ENCODE data around the gene CNOT1. TPM values are rescaled to one million over a fixed set of nuclear protein-coding genes. Genes with fewer than 3 reads are reported as not detected.

Gene CNOT1
- total and polyA plus RNA-seq, 10 of the 15 experiments (the other 5 are each of a cell fraction or from before 2014, with no cell fraction given), result 101 to 246 (median 175) TPM

- TF ChIP-seq PKNOX1 (IDR thresholded peaks at IDR 0.05) (no peak), NR2C2 (IDR thresholded peaks at IDR 0.05; ENCODE audit: borderline replicate concordance, control insufficient read depth, insufficient read length, low read depth) (no peak), POLR2AphosphoS5 (IDR thresholded peaks at IDR 0.05; ENCODE audit: low read length) (peak; percentile 71), TCF7 (IDR thresholded peaks at IDR 0.05; ENCODE audit: borderline replicate concordance) (peak; percentile 72)
These were observed 537 bp downstream of the CNOT1 start (continued) for GRCh38 chr16:58628845-58629732.

- H3K9ac ChIP-seq (ENCODE audit: control insufficient read depth, insufficient read depth, low read length), result no peak overlapping the region
- H3K79me2 ChIP-seq (ENCODE audit: control insufficient read depth, insufficient read depth, low read length), result peaks cover 80% of the 10 kb centered on the region
- ChIA-PET CTCF (interaction anchor here (1.2 kb wide), 1 partner anchor 39 kb away, joined by 3 read pairs; no protein-coding TSS in a partner anchor), SMC1A (ENCODE audit: uncharacterized antibody, unreplicated experiment) (interaction anchor here (0.5 kb wide), 1 partner anchor 84 kb away, joined by 3 read pairs; no protein-coding TSS in a partner anchor), POLR2A (no interaction called here), RAD21 (ENCODE audit: unreplicated experiment) (no interaction called here)
- ATAC-seq (no peak), DNase-seq (ENCODE audit: low read depth, low spot score) (no peak), FAIRE-seq (no peak)
- no peak overlapping the region for H3K4me2 ChIP-seq (ENCODE audit: control insufficient read depth, insufficient read depth)
- H3K27me3 ChIP-seq (replicated peaks in 1 of 2; ENCODE audit: control insufficient read depth in 2 of 2, insufficient read depth in 2 of 2, low read length in 1 of 2), result no peaks in the 10 kb centered on the region
- H3K36me3 ChIP-seq (ENCODE audit: control insufficient read depth in 2 of 2, insufficient read depth in 2 of 2, low read length in 1 of 2), result peaks cover 5 to 22% of the 10 kb centered on the region in 2 experiments
- no peak overlapping the region for H3K4me3 ChIP-seq
- intact Hi-C loops (cut with micrococcal nuclease; ENCODE audit: unreplicated experiment) (no loop called here), in situ Hi-C loops (cut with MboI) (no loop called here)
- WGBS (ENCODE audit: insufficient coverage, insufficient replicate concordance, low lambda C conversion rate, missing lambda C conversion rate), result 81% methylated on average over 7 of the region's 7 CpGs
- H3K27ac ChIP-seq (ENCODE audit: control insufficient read depth, insufficient read depth), result no peak overlapping the region
- BruUV-seq (replicated peaks), result TSS peak; percentile 4
- H3K9me3 ChIP-seq (replicated peaks; ENCODE audit: control insufficient read depth, insufficient read depth, low read length), result no peaks in the 10 kb centered on the region
- no peak overlapping the region for H2AFZ ChIP-seq (ENCODE audit: control insufficient read depth, low read depth, low read length)
- no peaks in the 10 kb centered on the region for H3K4me1 ChIP-seq (ENCODE audit: control insufficient read depth, insufficient read depth, low read length)
- TF ChIP-seq PRDM15 (CRISPR knock-in tag; IDR thresholded peaks at IDR 0.05), result no peak
- no peak for TF ChIP-seq SUZ12 (IDR thresholded peaks at IDR 0.05; ENCODE audit: unreplicated experiment)
- TF ChIP-seq EZH2 (IDR thresholded peaks at IDR 0.05; ENCODE audit: borderline replicate concordance, control insufficient read depth, low read depth, low read length), result no peak
- TF ChIP-seq NFYB (IDR thresholded peaks at IDR 0.05; ENCODE audit: insufficient read depth, low read depth, low read length), result no peak
- H4K20me1 ChIP-seq (ENCODE audit: control insufficient read depth, insufficient read depth), result peaks cover 15% of the 10 kb centered on the region
These were observed 5.4 kb downstream of the CNOT1 start for GRCh38 chr16:58624209-58624608.
